HG03097 (cell line): ENCODE data around the gene TMCC1.
"Not testable (repeated sequence)": the region's sequence is repeated elsewhere in the genome, so short reads cannot be mapped to it uniquely, and the experiment has no call there.

Source experiments
- ATAC-seq: cut with Tn5 transposase; IDR thresholded peaks from one replicate; pipeline ENCODE4 v1.9.1; 2021; ENCODE audit not compliant: unreplicated experiment, low FRiP score

The TMCC1 gene

GRCh38 chr3:129777806-129778205 is 115.7 kb downstream of the TMCC1 start:
- ATAC-seq = no peak

GRCh38 chr3:129775870-129776269 is 117.6 kb downstream of the TMCC1 start:
- ATAC-seq = no peak

DNA sequence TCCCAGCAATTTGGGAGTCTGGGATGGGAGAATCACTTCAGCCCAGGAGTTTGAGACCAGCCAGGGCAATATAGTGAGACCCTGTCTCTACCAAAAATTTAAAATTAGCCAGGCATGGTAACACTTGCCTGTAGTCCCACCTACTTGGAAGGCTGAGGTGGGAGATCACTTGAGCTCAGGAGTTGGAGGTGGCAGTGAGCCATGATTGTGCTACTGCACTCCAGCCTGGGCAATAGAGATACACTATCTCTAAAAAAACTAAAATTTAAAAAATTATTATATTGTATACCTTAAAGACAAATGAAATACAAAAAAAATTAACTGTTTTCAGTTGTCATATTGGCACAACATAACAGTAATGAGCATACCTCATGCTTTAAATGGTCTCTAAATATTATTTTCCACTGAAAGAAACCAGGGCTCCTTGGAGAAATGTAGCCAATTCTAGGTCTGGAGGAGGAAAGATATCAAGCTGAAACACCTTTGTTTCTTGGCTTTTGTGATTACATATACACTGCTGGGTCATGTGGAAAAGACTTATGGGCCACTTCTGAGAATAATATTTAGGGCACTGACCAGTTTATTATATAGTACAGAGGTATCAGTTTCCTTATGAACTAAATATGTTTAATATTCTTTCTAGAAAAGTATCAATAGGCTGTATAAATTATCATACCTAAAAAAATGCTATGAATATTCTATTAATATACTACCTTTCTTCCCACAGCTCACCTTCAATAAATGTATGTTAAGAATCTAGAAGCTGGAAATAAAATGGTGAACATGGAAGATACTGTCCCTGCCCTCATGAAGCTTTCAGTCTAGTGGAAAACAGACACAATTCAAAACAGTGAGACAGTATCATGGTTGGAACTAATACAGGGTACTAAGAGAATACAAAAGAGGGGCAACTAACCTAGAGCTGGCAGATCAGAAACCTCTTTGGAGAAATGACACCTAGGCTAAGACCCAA is 119.5 kb downstream of the TMCC1 start:
- no peak for ATAC-seq

DNA sequence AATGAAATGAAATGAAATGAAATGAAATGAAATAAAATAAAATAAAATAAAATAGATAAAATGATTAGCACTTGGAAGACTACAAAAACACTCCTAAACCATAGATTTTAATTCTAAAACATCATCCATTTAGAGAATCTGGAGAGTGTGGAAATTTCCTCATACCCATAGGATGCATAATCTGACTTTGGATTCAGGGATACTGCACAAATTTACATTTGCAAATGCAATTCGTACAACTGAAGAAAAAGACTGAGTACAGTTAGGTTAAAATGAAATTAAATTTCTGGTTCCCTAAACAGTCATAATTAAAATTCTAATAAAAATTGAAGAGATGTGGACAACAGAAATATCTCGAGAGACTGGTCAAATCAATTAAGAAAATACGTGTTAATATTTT is 122.9 kb downstream of the TMCC1 start:
- ATAC-seq = no peak

GRCh38 chr3:129769616-129770015 is 123.9 kb downstream of the TMCC1 start:
- ATAC-seq = no peak

DNA sequence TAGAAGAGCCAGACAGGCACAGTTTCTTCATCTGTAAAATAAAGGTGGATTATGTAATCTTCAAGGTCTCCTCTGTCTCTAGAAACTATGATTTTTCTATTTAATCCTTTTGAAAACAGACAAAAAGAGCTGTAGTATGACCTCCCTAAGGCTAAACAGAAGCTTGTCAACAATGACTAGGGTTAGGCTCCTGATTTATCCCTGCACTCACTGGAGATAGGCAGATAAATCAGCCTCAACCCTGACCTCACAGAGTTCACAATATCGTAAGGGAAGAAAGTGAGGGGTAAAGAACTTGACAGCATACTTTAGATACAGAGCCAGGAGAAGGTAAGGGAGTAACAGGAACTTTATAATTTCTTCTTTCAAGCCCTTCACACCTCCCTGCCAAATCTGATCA is 124.8 kb downstream of the TMCC1 start:
- no peak for ATAC-seq

DNA sequence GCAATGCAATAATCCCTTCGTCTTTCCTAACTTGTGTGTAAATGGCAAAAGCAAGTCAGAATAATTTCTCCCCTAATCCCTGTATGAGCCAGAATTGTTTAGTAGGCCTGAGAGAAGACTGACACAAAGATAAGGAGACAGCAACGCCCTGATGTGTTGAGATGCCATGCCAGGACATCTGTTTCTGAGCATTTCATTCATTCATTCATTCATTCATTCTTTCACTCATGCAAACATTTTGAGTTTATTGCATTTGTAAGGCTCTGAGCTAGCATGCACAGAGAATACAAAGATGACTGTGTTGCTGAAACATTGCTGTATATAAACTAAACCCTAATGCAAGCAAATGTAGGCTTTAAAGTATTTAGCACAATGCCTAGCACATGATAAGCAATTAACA is 127.4 kb downstream of the TMCC1 start:
- no peak for ATAC-seq

DNA sequence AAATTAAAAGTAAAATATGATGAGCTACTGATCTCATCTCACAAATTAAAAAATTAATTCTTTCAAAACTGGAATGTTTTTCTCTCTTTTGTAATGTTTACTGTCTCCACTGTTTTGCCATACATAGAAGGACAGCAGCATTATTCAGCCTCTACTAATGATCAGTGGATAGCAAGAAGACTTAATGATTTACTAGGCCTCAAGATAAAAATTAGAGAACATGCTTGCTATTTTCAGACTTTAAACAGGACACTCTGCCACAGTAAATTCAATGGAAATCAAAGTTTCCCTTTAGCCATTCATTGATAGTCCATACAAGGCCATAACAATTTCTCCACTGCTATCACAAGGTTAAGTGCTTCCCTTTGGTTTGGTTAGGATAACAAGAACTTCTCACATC is 129.4 kb downstream of the TMCC1 start:
- no peak for ATAC-seq

- no peak for ATAC-seq
Measured at GRCh38 chr3:129758785-129759320, 134.7 kb downstream of the TMCC1 start.

- ATAC-seq = no peak
Measured at GRCh38 chr3:129758306-129758705, 135.2 kb downstream of the TMCC1 start.

GRCh38 chr3:129756871-129757270 is 136.6 kb downstream of the TMCC1 start:
- ATAC-seq = no peak

GRCh38 chr3:129751105-129751504 is 142.4 kb downstream of the TMCC1 start:
- ATAC-seq = not testable (repeated sequence)

- ATAC-seq = no peak
Measured at GRCh38 chr3:129749692-129750091, 143.8 kb downstream of the TMCC1 start.

GRCh38 chr3:129747992-129748391 is 145.5 kb downstream of the TMCC1 start:
- no peak for ATAC-seq

- ATAC-seq = no peak
Measured at GRCh38 chr3:129747136-129747535, 146.4 kb downstream of the TMCC1 start.

DNA sequence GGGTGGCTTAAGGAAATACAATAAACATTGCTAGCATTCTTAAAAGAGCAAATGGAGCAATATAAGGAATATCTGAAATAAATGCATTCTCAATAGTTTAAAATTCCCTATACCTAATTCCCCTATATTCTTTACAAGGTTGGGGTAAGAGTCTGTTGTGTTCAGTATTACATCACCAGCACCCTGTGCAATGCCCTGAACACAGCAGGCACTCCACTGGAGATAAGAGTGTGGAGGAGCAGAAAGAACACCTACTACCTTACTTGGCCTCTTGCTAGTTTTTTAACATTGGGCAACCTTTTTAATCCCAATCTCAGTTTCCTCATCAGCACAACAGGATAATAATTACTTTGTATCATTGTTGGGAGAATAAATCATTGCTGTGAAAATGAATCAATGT is 146.9 kb downstream of the TMCC1 start:
- no peak for ATAC-seq

GRCh38 chr3:129745253-129745652 is 148.3 kb downstream of the TMCC1 start:
- ATAC-seq = no peak

DNA sequence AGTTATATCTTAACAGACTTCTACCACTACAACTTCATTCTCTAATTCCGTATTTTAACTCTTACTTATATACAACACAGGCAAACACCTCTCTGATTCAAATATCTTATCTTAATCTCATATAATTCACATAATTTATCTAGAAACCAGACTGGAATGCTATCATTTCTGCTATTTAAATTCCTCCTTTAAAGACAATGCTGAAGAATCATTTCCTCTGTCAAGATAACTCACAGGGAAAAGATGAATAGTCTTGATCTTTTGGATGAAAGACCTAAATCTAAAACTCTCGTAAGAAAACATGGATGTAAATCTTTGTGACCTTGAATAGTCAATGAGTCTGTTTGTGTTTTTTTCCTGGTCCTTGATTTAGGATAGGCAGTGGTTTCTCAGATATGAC is 151.7 kb downstream of the TMCC1 start:
- ATAC-seq = no peak

- no peak for ATAC-seq
Measured at GRCh38 chr3:129740090-129740489, 153.4 kb downstream of the TMCC1 start.

GRCh38 chr3:129739634-129740033 is 153.9 kb downstream of the TMCC1 start:
- no peak for ATAC-seq

DNA sequence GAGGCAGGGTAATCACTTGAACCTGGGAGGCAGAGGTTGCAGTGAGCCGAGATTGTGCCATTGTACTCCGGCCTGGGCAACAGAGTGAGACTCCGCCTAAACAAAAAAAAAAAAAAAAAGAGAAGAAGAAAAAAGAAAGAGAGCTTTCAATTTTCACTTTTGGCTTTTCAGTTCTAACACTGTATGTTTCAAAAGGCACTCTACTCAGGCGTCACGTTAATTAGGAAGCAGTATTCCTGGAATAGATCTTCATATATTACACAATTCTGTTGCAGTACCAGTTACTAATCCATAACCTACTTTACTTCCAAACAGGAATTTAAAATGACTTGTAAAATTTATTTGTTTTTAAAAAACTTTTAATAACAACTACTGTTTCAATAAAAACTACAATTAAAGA is 155.3 kb downstream of the TMCC1 start:
- ATAC-seq = no peak

DNA sequence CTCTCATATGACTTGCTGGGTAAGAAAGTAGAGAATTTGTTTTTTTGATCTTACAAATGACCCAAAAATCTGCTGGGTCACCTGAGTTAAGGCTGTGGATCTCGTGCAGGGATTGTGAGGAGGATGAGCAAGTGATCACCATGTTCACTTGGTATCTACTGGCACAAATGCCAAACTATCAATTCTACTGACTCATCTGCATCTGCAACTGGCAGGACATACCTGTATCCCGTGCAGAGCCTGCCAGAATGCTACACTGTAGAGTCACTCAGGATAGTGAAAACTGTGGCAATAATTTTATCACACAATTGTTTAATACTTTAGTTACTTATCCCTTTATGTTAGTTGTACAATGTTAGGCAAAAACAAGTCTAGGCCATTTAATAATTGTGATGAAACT is 157.4 kb downstream of the TMCC1 start:
- ATAC-seq = no peak
